Brain microvascular endothelial cell (primary cell): ENCODE results near the gene GALNT15.

Experiments
- DNase-seq: peaks from one replicate; pipeline ENCODE4 v3.0.0-alpha.2; 2020
- H3K27ac ChIP-seq: fragments of 250-450 bp; sonication (Bioruptor Pico); 2 replicates; pipeline ENCODE4 v1.5.1; 2020; ENCODE audit warnings: mild to moderate bottlenecking, moderate library complexity
- H3K27me3 ChIP-seq: fragments of 250-450 bp; sonication (Bioruptor Pico); replicated peaks from 2 replicates; pipeline ENCODE4 v1.5.1; 2020; ENCODE audit warnings: mild to moderate bottlenecking
- H3K36me3 ChIP-seq: fragments of 250-450 bp; sonication (Bioruptor Pico); replicated peaks from 2 replicates; pipeline ENCODE4 v1.5.1; 2020; ENCODE audit warnings: mild to moderate bottlenecking
- H3K4me3 ChIP-seq: 2 replicates; pipeline ENCODE4 v1.5.1; 2011; ENCODE audit warnings: low read depth, mild to moderate bottlenecking, control low read depth, low read length, moderate library complexity
- in situ Hi-C: cut with HindIII; loops from 2 replicates; pipeline ENCODE4 v1.10.0; 2017; ENCODE audit warnings: low sequenced_read_pairs, low pct_ligation_motif_present
- TF ChIP-seq, protein P1 (sequence below): IDR thresholded peaks from 2 replicates; pipeline ENCODE4 v1.5.1; 2011; ENCODE audit warnings: low read depth, mild to moderate bottlenecking, moderate library complexity, low read length, control low read depth, inconsistent platforms; ENCODE audit errors: missing control alignments

The GALNT15 gene

GRCh38 chr3:16264174-16264707 is 89.8 kb downstream of the GALNT15 start:
- Histone ChIP-seq H3K36me3 (peaks cover 6% of the 10 kb centered on the region), H3K27ac (peak overlapping the region; percentile 85), H3K27me3 (no peaks in the 10 kb centered on the region), H3K4me3 (peak overlapping the region; percentile 94)
- DNase-seq, result no peak
- TF ChIP-seq, protein P1, sequence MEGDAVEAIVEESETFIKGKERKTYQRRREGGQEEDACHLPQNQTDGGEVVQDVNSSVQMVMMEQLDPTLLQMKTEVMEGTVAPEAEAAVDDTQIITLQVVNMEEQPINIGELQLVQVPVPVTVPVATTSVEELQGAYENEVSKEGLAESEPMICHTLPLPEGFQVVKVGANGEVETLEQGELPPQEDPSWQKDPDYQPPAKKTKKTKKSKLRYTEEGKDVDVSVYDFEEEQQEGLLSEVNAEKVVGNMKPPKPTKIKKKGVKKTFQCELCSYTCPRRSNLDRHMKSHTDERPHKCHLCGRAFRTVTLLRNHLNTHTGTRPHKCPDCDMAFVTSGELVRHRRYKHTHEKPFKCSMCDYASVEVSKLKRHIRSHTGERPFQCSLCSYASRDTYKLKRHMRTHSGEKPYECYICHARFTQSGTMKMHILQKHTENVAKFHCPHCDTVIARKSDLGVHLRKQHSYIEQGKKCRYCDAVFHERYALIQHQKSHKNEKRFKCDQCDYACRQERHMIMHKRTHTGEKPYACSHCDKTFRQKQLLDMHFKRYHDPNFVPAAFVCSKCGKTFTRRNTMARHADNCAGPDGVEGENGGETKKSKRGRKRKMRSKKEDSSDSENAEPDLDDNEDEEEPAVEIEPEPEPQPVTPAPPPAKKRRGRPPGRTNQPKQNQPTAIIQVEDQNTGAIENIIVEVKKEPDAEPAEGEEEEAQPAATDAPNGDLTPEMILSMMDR, result no peak
- in situ Hi-C loops, result no loop called here

DNA sequence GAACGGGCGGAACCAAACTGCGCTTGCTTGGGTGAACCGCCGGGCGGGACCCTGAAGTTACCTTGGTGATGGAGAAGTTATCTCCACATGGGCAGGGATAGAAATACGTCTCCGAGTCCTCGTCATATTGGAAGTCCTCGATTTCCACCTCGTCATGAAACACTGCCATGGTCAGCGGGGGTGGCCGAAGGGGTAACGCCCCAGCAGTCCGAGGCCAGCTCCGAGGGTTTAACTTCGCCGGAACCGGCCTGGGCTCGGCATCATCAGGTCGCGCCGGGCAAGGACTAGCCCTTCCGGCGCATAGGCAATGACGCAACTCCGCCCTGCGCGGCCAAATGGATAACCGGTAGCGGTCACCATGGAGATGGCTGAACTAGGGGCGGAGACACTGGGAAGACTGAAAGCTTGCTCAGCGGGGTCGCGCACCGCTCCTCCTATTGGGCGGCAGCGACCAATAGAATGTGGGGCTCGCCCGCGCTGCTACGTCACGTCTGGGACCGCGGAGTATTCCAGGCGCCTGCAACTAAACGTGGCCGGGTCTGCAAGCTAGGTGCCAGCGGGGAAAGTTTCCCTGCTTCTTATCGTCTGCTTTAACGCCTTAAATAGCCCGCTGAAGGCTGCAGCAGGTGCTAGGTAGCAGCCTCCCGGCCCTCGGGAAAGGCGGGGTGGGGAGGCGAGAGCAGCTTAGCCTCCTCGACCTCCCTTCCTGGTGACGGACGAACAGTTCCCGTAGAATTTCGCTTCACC is 90.4 kb downstream of the GALNT15 start, which contains the start of the genes DPH3 and OXNAD1:
Gene DPH3, minus strand, starts transcription at position 236 of the 747 bp plus-strand sequence. Its CDS starts 67 bp downstream, at position 169.
Gene OXNAD1, plus strand, starts transcription at position 505 of the 747 bp plus-strand sequence. CDS start 5,741 bp downstream, outside the sequence.
- DNase-seq, result peak; percentile 100
- H3K36me3 ChIP-seq, result peaks cover 6% of the 10 kb centered on the region
- H3K4me3 ChIP-seq, result peak within 1 kb of the TSS; percentile 94
- TF ChIP-seq, protein P1, result peak; percentile 13
- in situ Hi-C loops, result no loop called here
- no peaks in the 10 kb centered on the region for H3K27me3 ChIP-seq
- peak within 1 kb of the TSS; percentile 85 for H3K27ac ChIP-seq

GRCh38 chr3:16265455-16265786 is 90.9 kb downstream of the GALNT15 start:
- Histone ChIP-seq H3K4me3 (peak overlapping the region; percentile 94), H3K27ac (peak overlapping the region; percentile 61), H3K27me3 (no peaks in the 10 kb centered on the region), H3K36me3 (peaks cover 5% of the 10 kb centered on the region)
- TF ChIP-seq, protein P1, result no peak
- DNase-seq, result no peak
- in situ Hi-C loops, result no loop called here

- H3K36me3 ChIP-seq, result peaks cover 8% of the 10 kb centered on the region
- in situ Hi-C loops, result no loop called here
- no peak overlapping the region for H3K4me3 ChIP-seq
- no peak for DNase-seq
- no peak overlapping the region for H3K27ac ChIP-seq
- TF ChIP-seq, protein P1, result no peak
- no peaks in the 10 kb centered on the region for H3K27me3 ChIP-seq
Observed at GRCh38 chr3:16266714-16267113, 92.2 kb downstream of the GALNT15 start.

GRCh38 chr3:16270855-16271254 is 96.4 kb downstream of the GALNT15 start:
- Histone ChIP-seq H3K27me3 (no peaks in the 10 kb centered on the region), H3K27ac (no peak overlapping the region), H3K4me3 (no peak overlapping the region), H3K36me3 (peaks cover 5% of the 10 kb centered on the region)
- in situ Hi-C loops, result loop anchor here (10.0 kb wide), 1 partner anchor 274 kb away; no protein-coding TSS in a partner anchor
- DNase-seq, result no peak
- TF ChIP-seq, protein P1, result no peak
